GM12864 (cell line): ENCODE measurements around the gene SMIM17.

Experiments
- DNase-seq: peaks from one replicate; pipeline ENCODE4 v3.0.0-alpha.2; 2011; ENCODE audit warnings: low read depth
- H3K4me3 ChIP-seq: 2 replicates; pipeline ENCODE4 v1.5.1; 2011; ENCODE audit warnings: mild to moderate bottlenecking, low read depth, low read length, control low read depth
- TF ChIP-seq, protein P1 (sequence below): IDR thresholded peaks from 2 replicates; pipeline ENCODE4 v1.5.1; 2011; ENCODE audit warnings: low read depth, mild to moderate bottlenecking, moderate library complexity, low read length, control low read depth, inconsistent platforms; ENCODE audit errors: missing control alignments

SMIM17 gene

DNA sequence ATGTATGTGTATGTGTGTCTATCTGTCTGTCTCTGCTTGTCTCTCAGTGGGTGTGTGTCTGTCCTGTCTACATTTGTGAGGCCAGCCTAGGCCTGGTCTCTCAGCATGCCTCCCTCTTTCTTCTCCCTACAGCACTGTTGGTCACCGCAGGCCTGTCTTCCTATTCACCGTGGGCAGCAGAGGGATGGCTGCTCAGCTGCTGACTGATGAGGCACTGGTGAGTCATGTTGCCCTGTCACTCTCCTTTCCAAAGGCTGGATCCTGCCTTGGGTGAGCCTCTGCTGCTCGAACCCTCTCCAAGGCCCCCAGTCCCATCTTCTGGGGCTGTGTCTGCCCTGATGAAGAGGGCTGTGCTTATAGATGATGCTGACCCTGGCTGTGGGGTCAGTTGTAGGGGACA lies 41.6 kb upstream of the SMIM17 start:
- DNase-seq = no peak
- TF ChIP-seq, protein P1, sequence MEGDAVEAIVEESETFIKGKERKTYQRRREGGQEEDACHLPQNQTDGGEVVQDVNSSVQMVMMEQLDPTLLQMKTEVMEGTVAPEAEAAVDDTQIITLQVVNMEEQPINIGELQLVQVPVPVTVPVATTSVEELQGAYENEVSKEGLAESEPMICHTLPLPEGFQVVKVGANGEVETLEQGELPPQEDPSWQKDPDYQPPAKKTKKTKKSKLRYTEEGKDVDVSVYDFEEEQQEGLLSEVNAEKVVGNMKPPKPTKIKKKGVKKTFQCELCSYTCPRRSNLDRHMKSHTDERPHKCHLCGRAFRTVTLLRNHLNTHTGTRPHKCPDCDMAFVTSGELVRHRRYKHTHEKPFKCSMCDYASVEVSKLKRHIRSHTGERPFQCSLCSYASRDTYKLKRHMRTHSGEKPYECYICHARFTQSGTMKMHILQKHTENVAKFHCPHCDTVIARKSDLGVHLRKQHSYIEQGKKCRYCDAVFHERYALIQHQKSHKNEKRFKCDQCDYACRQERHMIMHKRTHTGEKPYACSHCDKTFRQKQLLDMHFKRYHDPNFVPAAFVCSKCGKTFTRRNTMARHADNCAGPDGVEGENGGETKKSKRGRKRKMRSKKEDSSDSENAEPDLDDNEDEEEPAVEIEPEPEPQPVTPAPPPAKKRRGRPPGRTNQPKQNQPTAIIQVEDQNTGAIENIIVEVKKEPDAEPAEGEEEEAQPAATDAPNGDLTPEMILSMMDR = no peak
- no peak overlapping the region for H3K4me3 ChIP-seq

DNA sequence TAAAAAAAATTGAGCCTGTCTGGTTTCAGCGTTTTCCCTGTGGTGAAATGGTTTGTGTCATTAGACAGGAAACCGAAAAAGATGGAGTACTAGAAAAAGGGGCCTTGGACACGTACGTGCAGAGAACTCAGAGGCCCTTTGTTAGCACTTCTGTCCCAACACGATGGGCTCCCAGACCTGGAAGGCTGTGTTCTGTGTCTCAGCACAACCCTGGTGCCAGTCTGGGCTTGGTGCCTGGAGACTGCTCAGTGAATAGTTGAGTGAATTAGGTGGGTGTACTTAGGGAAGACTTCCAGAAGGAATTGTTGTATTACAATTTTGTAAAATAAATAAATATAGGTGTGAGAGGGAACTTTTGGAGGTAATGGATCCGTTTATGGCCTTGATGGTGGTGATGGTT lies 39.1 kb upstream of the SMIM17 start:
- DNase-seq = no peak
- TF ChIP-seq, protein P1 = no peak

DNA sequence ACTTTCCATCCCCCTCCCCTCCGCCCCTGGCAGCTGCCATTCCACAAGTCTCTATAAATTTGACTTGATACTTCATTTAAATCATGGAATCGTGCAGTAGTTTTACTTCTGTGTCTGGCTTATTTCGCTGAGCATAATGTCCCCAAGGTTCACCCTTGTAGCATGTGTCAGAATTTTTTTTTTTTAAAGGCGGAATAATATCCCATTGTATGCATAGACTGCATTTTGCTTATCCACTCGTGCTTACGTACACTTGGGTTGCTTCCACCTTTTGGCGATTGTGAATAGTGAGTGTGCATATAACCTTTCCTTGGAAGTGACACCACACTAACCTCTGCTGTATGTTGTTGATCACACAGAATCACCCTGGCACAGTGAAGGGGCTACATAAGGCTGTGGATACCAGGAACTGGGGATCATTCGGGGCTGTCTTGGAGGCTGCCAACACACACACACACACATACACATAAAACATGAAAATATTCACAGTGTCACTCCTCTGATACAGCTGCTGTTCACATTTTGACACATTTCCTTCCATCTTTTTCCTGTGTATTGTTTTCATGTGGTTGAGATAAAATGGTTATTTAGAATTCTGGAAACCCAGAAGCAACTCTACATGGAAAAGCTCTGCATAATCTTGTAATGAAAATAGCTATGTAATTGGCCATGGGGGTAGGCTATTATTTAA lies 34.5 kb upstream of the SMIM17 start:
- DNase-seq = no peak
- TF ChIP-seq, protein P1 = no peak
- H3K4me3 ChIP-seq = no peak overlapping the region

More for the DNA sequence above, 39.1 kb upstream of the SMIM17 start:
- no peak overlapping the region for H3K4me3 ChIP-seq

DNA sequence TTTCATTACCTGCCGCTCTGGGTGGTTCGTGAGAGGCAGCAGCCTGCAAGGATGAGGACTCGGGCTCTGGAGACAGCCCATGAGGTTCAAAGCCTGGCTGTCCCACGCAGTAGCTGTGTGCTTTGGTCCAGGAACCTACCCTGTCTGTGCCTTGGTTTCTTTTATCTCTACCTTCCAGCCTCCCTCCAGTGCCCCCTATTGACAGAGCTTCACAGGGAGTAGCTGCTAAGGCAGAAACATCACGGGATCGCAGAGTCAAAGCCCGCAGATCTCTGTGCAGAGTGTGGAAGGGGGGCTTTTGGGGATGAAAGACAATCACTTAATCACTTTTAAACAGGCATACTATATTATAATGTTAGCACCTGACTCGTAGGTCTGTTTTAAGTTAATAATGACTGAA lies 31.7 kb upstream of the SMIM17 start:
- TF ChIP-seq, protein P1 = no peak
- DNase-seq = no peak

DNA sequence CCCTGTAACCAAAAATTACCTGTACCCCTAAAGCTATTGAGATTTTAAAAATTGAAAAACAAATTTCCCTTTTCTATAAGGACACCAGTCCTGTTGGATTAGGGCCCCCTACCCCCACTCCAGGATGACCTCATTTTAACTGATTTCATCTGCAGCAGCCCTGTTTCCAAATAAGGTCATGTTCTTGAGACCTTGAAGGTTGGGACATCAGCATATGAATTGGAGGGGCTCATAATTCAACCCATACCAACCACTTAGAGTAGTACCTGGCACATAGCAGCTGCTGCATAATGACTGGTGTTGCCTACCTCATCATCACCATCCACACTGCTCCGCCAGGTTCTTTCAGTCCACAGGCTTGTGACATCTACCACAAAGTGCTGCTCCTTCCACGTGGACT lies 30.2 kb upstream of the SMIM17 start:
- DNase-seq = no peak
- TF ChIP-seq, protein P1 = no peak
- H3K4me3 ChIP-seq = no peak overlapping the region

More for the DNA sequence above, 31.7 kb upstream of the SMIM17 start:
- no peak overlapping the region for H3K4me3 ChIP-seq

DNA sequence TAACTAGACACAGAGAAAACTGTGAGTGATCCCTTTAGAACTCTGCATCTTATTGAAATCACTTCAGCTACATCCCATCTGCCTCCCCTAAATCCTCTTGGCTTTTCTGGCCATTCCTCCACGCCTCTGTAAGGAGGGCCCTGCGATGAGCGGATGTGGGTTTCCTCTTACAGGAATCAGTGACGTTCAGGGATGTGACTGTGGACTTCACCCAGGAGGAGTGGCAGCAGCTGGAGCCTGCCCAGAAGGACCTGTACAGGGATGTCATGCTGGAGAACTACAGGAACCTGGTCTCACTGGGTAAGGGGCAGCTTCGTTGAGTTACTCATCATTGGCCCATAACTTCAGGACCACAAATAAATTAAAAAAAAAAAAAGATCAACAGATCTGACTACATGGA lies 29.3 kb upstream of the SMIM17 start:
- no peak overlapping the region for H3K4me3 ChIP-seq
- DNase-seq = no peak
- TF ChIP-seq, protein P1 = no peak

DNA sequence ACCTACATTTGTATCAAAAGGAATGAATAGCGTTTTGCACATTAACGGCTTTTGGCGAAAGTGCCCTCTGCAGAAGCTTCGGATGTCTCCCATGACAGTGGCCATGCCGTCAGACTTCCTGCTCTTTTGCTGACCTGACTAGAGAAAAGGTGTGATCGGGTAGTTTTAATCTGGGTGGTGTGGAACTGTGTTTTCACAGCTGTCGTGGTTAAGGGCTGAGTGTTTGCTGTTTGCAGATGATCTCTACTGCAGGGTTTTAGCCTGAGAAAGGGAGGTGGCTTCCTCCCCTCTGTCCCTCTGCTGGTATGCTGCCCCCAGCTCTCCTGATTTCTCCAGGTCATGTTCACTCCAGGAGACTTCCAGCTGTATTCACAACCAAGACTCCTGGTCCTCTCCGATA lies 25.4 kb upstream of the SMIM17 start:
- TF ChIP-seq, protein P1 = no peak
- H3K4me3 ChIP-seq = no peak overlapping the region
- no peak for DNase-seq
